Neural progenitor cell (in vitro differentiated cells): ENCODE data around the gene LDLRAD4. TPM values are rescaled to one million over a fixed set of nuclear protein-coding genes. Genes with fewer than 3 reads are reported as not detected.

Experiments used
- DNase-seq: peaks from one replicate; pipeline ENCODE4 v3.0.0-alpha.2; 2016; ENCODE audit warnings: low spot score
- H2AFZ ChIP-seq: fragments of 200-600 bp; sonication (generic); replicated peaks from 2 replicates; pipeline ENCODE4 v1.6.1; 2016; ENCODE audit warnings: antibody characterized with exemption
- H3F3A ChIP-seq: fragments of 200-600 bp; sonication (generic); 2 replicates; pipeline ENCODE4 v1.6.1; 2016; ENCODE audit warnings: antibody characterized with exemption, low read depth
- H3K27ac ChIP-seq: fragments of 200-600 bp; sonication (generic); 2 replicates; pipeline ENCODE4 v1.5.1; 2016; ENCODE audit warnings: mild to moderate bottlenecking
- H3K27me3 ChIP-seq: fragments of 200-600 bp; sonication (generic); 2 replicates; pipeline ENCODE4 v1.6.1; 2016; ENCODE audit warnings: mild to moderate bottlenecking, moderate library complexity
- H3K36me3 ChIP-seq: fragments of 200-600 bp; sonication (generic); 2 replicates; pipeline ENCODE4 v1.5.1; 2016
- H3K4me1 ChIP-seq: fragments of 200-600 bp; sonication (generic); 2 replicates; pipeline ENCODE4 v1.6.1; 2016; ENCODE audit warnings: mixed run types
- H3K4me2 ChIP-seq: fragments of 200-600 bp; sonication (generic); 2 replicates; pipeline ENCODE4 v1.6.1; 2016
- H3K4me3 ChIP-seq: fragments of 200-600 bp; sonication (generic); 2 replicates; pipeline ENCODE4 v1.5.1; 2016
- H3K79me2 ChIP-seq: fragments of 200-600 bp; sonication (generic); 2 replicates; pipeline ENCODE4 v1.6.1; 2016; ENCODE audit warnings: low read depth
- H3K9ac ChIP-seq: fragments of 200-600 bp; sonication (generic); 2 replicates; pipeline ENCODE4 v1.6.1; 2016
- H3K9me3 ChIP-seq: fragments of 200-600 bp; sonication (generic); 2 replicates; pipeline ENCODE4 v1.5.1; 2016; ENCODE audit warnings: low read depth
- H4K20me1 ChIP-seq: fragments of 200-600 bp; sonication (generic); 2 replicates; pipeline ENCODE4 v1.6.1; 2016; ENCODE audit warnings: low read depth
- H3K27ac Mint-ChIP-seq: 3 replicates; pipeline ENCODE4 v1.8.0; 2021; ENCODE audit warnings: mixed read lengths
- H3K27me3 Mint-ChIP-seq: 2 replicates; pipeline ENCODE4 v1.8.0; 2022; ENCODE audit warnings: low read depth, mild to moderate bottlenecking, inconsistent platforms, moderate library complexity, mixed read lengths; ENCODE audit not compliant: insufficient read depth
- H3K36me3 Mint-ChIP-seq: 3 replicates; pipeline ENCODE4 v1.8.0; 2021; ENCODE audit warnings: mixed read lengths
- H3K4me1 Mint-ChIP-seq: 3 replicates; pipeline ENCODE4 v1.8.0; 2021; ENCODE audit warnings: mixed read lengths
- H3K4me3 Mint-ChIP-seq: 3 replicates; pipeline ENCODE4 v1.8.0; 2021; ENCODE audit warnings: mild to moderate bottlenecking, moderate library complexity, mixed read lengths
- H3K9me3 Mint-ChIP-seq: 3 replicates; pipeline ENCODE4 v1.8.0; 2020; ENCODE audit warnings: mixed read lengths
- CTCF ChIP-seq: fragments of 200-600 bp; sonication (generic); IDR thresholded peaks from 2 replicates; pipeline ENCODE4 v1.5.1; 2017; ENCODE audit warnings: antibody characterized with exemption, mild to moderate bottlenecking
- EZH2 ChIP-seq: fragments of 200-600 bp; sonication (generic); IDR thresholded peaks from 2 replicates; pipeline ENCODE4 v1.6.1; 2017; ENCODE audit warnings: antibody characterized with exemption, mild to moderate bottlenecking, moderate library complexity
- EZH2phosphoT487 ChIP-seq: fragments of 200-600 bp; sonication (generic); IDR thresholded peaks from 2 replicates; pipeline ENCODE4 v1.6.1; 2017; ENCODE audit warnings: antibody characterized with exemption
- total RNA-seq: library from RNA; depleted of rRNA; stranded (reverse); fragments of >200 nt; gene quantifications from 2 replicates; pipeline ENCODE4 v1.2.3, GENCODE V29; 2015; ENCODE audit warnings: low replicate concordance

Gene LDLRAD4
- total RNA-seq, 1 donor from 2014 or later = 0.65 TPM

GRCh38 chr18:13438507-13439056 is 220.0 kb downstream of the LDLRAD4 start:
- peaks cover 7% of the 10 kb centered on the region for H3K27me3 ChIP-seq
- no peak for DNase-seq
- H3K4me3 ChIP-seq = no peak overlapping the region
- H3K27me3 Mint-ChIP-seq = peaks cover 4% of the 10 kb centered on the region
- H3K9ac ChIP-seq = no peak overlapping the region
- no peaks in the 10 kb centered on the region for H4K20me1 ChIP-seq
- no peak overlapping the region for H3K27ac Mint-ChIP-seq
- no peaks in the 10 kb centered on the region for H3K9me3 Mint-ChIP-seq
- no peaks in the 10 kb centered on the region for H3K9me3 ChIP-seq
- H3K4me1 Mint-ChIP-seq = peaks cover 23% of the 10 kb centered on the region
- TF ChIP-seq CTCF (no peak), EZH2 (no peak), EZH2phosphoT487 (no peak)
- H3K4me2 ChIP-seq = no peak overlapping the region
- no peaks in the 10 kb centered on the region for H3F3A ChIP-seq
- no peak overlapping the region for H2AFZ ChIP-seq
- no peaks in the 10 kb centered on the region for H3K4me1 ChIP-seq
- no peaks in the 10 kb centered on the region for H3K79me2 ChIP-seq
- no peak overlapping the region for H3K27ac ChIP-seq
- H3K36me3 ChIP-seq = no peaks in the 10 kb centered on the region
- no peaks in the 10 kb centered on the region for H3K36me3 Mint-ChIP-seq
- H3K4me3 Mint-ChIP-seq = no peak overlapping the region

DNA sequence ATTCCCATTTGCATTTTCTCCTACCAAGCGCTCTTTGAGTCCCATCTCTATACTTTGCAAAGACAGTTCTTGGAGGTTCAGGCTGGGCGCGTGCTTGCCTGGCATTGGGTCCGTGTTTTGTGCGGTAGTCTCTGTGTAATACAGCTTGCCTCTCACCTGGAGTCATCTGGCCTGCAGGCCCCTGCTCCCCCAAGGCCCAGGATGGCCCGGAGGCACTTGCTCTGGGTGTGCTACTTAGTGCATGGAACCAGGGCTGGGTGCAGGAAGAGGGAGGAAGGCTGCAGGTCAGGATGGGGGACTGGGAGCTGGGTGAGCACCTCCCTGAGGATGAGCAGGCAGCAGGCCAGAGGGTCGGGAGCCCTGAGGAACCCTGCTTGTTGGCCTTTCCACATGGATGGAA is 220.9 kb downstream of the LDLRAD4 start:
- Histone ChIP-seq H2AFZ (no peak overlapping the region), H3K27me3 (peaks cover 16% of the 10 kb centered on the region), H3K4me1 (no peaks in the 10 kb centered on the region), H3K36me3 (no peaks in the 10 kb centered on the region), H3K9ac (no peak overlapping the region), H3K4me2 (no peak overlapping the region), H4K20me1 (no peaks in the 10 kb centered on the region), H3K4me3 (no peak overlapping the region), H3K27ac (no peak overlapping the region), H3F3A (no peaks in the 10 kb centered on the region), H3K9me3 (no peaks in the 10 kb centered on the region), H3K79me2 (no peaks in the 10 kb centered on the region)
- H3K27me3 Mint-ChIP-seq = peaks cover 7% of the 10 kb centered on the region
- TF ChIP-seq EZH2phosphoT487 (no peak), CTCF (no peak), EZH2 (no peak)
- no peak for DNase-seq
- H3K4me1 Mint-ChIP-seq = peaks cover 28% of the 10 kb centered on the region
- H3K36me3 Mint-ChIP-seq = no peaks in the 10 kb centered on the region
- no peak overlapping the region for H3K4me3 Mint-ChIP-seq
- no peak overlapping the region for H3K27ac Mint-ChIP-seq
- H3K9me3 Mint-ChIP-seq = no peaks in the 10 kb centered on the region

GRCh38 chr18:13440277-13441248 is 222.0 kb downstream of the LDLRAD4 start:
- Mint-ChIP-seq H3K4me1 (peaks cover 28% of the 10 kb centered on the region), H3K4me3 (no peak overlapping the region), H3K36me3 (no peaks in the 10 kb centered on the region), H3K9me3 (no peaks in the 10 kb centered on the region), H3K27ac (no peak overlapping the region), H3K27me3 (peaks cover 7% of the 10 kb centered on the region)
- H3K36me3 ChIP-seq = no peaks in the 10 kb centered on the region
- H3F3A ChIP-seq = no peaks in the 10 kb centered on the region
- H2AFZ ChIP-seq = no peak overlapping the region
- no peaks in the 10 kb centered on the region for H3K4me1 ChIP-seq
- no peak overlapping the region for H3K9ac ChIP-seq
- no peak overlapping the region for H3K4me2 ChIP-seq
- H4K20me1 ChIP-seq = no peaks in the 10 kb centered on the region
- no peak for DNase-seq
- no peaks in the 10 kb centered on the region for H3K9me3 ChIP-seq
- no peak for TF ChIP-seq EZH2phosphoT487
- no peak for TF ChIP-seq CTCF
- no peak for TF ChIP-seq EZH2
- no peak overlapping the region for H3K4me3 ChIP-seq
- peaks cover 21% of the 10 kb centered on the region for H3K27me3 ChIP-seq
- no peaks in the 10 kb centered on the region for H3K79me2 ChIP-seq
- H3K27ac ChIP-seq = no peak overlapping the region
